SIG-M5 (cell line): ENCODE results near the gene CUBN.

ENCODE experiments used
- DNase-seq: peaks from one replicate; lab custom pipeline; 2025; lab: John Stamatoyannopoulos, UW

CUBN gene

GRCh38 chr10:16820421-16820820 lies 309.2 kb downstream of the CUBN start:
- DNase-seq = no peak

- DNase-seq = no peak
Observed at GRCh38 chr10:16820018-16820417, 309.6 kb downstream of the CUBN start.

GRCh38 chr10:16819436-16819835 lies 310.2 kb downstream of the CUBN start:
- no peak for DNase-seq

DNA sequence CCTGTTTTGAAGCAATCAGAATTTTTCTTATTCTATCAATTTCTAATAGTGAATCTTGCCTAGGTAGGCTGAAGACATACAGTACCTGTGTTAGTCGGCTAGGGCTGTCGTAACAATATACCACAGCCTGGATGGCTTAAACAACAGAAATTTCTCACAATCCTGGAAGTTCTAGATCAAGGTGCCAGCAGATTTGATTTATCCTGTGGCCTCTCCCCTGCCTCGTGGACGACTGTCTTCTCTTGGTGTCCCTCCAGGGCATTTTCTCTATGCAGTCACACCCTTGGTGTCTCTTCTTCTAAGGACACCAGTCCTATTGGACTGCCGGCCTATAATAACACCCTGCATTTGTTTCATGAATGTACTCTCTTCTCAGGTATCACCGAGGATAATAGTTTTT lies 310.6 kb downstream of the CUBN start:
- no peak for DNase-seq

DNA sequence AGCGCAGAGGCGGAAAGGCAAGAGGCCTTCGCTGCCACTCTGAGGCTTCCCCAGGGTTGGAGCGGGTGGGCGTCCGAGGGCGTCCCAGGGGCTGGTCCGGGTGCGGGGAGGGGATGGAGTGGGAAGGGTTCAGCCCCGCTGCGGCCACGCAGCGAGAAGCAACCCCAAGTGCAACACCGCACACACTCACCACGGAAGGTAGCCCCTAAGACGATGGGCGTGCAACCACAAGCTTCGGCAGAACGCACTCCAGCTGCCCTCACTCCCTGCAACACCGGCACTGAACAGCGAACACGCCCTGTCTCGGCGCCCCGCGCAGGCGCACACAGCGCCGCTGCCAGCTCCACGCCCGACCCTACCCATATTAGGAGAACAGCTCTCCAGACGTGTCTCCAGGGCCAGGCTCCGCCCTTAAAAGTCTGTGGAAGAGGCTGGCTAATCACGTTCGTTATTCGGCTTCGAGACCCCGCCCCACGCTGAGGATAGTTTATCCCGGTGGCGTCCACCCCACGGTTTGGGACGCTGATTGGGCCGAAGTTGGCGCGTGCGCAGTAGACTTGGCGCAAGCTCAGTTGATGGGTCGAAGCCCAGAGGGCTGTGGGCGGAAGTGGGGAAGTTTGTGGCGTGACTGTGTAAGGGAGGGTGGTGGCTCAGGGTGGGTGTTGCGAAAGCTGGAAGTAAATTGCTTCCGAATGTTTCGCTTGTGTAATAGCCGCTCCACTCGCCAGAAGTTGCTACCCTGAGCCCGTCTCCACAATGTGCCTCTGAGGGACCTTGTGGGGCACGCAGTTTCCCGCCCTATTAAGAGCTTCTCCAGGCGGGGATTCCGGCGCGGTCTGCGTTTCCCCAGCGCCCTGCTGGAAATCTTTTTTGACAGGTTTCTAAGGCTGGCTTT lies 312.2 kb downstream of the CUBN start, which contains the start of gene RSU1:
RSU1 (minus strand) TSS at position 300 of the 895 bp plus-strand sequence. CDS start 343 bp downstream, outside the sequence.
- DNase-seq = peak; percentile 97

DNA sequence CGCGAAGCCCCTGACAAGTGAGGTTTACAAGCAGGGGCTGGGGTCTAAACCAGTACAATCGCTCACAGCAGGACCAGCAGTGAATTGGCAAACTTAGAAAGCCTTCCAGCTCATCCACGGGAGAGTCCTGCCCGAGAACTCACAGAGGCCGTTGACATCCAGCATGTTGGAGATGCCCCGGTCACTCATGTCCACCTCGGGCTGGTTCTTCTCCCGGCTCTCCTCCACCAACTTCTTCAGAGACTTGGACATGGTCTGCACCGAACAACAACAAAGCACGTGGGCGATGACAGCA lies 312.8 kb downstream of the CUBN start:
- DNase-seq = no peak

DNA sequence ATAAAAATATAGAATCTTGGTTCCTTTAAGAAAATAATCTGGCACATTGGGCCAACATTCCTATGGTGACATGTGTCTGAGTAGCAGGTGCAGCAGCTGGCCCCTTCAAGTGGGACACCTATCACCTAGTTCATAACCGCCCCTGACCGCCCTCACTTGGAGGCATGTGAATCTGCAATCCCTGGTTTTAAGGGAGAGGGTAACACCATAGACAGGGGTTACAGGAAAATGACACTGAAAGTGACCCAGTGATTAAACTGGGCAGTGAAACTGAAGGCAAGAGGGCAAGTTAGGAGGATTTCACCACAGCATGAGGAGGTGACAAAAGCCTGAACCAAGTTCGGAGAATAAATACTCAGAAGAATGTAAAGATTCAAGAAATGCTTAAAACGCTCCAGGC lies 313.4 kb downstream of the CUBN start:
- DNase-seq = no peak

DNA sequence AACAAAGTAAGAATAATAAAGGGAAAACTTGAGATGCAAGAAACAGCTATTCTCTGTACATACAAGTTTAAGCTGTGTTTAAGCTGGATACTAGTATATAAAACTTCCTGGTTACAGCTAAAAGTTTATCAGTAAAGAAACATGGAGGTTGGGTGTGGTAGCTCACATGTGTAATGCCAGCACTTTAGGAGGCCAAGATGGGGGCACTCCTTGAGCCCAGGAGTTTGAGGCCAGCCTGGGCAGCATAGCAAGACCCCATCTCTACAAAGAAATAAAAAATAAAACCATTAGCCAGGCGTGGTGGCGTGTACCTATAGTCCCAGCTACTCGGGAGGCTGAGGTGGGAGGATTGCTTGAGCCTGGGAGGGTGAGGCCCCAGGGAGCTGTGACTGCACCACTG lies 315.6 kb downstream of the CUBN start:
- no peak for DNase-seq

- DNase-seq = no peak
Observed at GRCh38 chr10:16812676-16813075, 316.9 kb downstream of the CUBN start.

- no peak for DNase-seq
Observed at GRCh38 chr10:16811765-16812164, 317.8 kb downstream of the CUBN start.

GRCh38 chr10:16811292-16811691 lies 318.3 kb downstream of the CUBN start:
- no peak for DNase-seq

- no peak for DNase-seq
Observed at GRCh38 chr10:16809074-16809718, 320.4 kb downstream of the CUBN start.

DNA sequence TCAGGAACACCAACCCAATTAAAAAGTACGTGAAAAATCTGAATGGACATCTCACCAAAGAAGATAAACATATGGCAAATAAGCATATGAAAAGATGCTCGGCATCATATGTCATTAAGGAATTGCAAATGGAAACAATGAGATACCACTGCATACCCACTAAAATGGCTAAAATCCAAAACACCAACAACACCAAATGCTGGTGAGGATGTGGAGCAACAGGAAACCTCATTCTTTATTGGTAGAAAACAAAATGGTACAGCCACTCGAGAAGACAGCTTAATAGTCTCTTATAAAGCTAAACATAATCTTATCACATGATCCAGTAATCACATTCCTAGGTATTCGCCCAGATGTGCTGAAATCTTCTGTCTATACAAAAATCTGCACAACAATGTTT lies 325.5 kb downstream of the CUBN start:
- no peak for DNase-seq

- no peak for DNase-seq
Observed at GRCh38 chr10:16803464-16803863, 326.1 kb downstream of the CUBN start.

DNA sequence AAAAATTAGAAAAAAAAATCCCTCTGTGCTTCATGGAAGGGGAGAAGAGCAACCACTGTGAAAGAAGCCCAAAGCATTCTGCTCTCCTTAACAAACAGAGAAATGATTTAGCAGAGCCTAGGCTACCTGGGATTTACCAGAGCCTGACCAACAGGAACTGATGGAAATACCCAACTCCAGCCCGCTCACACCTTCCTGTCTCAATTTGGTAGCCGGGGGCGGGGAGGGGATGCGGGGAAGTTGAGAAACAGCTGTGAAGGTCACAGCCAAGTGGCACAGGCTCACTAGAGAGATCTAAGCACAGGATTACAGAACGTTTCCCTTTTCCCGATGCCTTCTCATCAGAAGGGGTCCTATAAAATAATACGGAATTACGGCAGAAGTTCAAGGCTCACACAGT lies 330.0 kb downstream of the CUBN start:
- DNase-seq = no peak

DNA sequence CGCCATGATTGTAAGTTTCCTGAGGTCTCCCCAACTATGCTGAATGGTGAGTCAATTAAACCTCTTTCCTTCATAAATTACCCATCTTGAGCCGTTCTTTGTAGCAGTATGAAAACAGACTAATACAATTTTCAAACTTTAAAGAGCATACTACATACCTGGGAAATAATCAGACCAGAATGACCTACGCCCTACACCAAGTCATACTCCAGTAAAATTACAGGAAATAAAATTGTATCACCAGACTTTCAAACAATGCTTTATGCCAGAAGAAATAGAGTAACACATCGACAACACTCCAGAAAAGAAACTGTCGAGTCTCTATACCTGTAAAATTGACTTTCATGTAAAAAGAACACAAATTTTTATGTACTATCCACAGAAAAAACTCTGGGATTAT lies 331.0 kb downstream of the CUBN start:
- no peak for DNase-seq

DNA sequence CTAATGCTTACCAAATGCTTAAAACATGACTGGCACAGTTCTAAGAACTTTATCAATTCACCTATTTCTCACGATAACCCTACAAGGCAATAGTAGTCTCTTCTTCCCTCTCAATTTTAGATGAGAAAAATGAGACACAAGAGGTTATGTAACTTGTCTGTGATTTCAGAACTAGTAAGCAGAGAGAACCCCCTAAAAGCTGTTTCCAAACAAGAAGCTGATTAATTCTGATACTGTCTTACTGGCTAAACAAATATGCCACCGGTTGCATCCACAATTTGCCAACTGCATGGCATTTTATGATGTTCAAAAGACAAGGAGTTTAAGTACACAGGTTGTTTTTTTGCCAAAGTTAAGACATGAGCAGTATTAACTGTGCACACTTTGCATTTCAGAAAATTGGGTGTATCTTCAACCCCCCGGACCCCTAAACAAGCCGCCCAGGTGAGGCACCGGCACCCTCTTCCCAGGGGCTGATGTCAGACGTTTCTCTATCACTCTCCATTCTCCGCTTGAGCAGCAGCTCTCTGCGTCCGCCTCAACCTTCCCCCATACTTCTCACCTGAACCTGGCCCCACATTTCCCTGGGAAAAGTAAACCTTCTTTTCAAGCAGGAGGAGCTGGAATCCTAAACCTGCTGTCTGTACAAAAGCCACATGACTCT lies 334.1 kb downstream of the CUBN start:
- no peak for DNase-seq

GRCh38 chr10:16794005-16794404 lies 335.6 kb downstream of the CUBN start:
- DNase-seq = no peak

GRCh38 chr10:16792675-16793074 lies 336.9 kb downstream of the CUBN start:
- no peak for DNase-seq

- DNase-seq = no peak
Observed at GRCh38 chr10:16789765-16790164, 339.8 kb downstream of the CUBN start.

DNA sequence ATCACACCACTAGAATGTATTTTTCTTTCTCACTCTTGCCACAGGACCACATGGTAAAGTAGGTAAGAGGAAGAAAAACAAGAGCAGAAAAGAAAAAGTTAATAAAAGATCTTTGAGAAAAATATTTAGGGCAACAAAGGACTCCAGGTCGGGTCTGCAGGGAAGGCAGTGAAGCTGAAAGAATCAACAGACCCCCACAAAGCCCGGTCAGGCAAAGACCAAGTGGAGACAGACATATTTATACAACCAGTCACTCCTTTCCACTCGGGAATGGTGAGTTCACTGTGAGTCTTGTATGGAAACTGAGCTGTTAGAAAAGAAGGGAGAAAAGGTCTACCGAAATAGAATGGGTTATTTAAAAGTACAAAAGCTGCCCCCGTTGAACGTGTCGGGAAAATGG lies 340.4 kb downstream of the CUBN start:
- no peak for DNase-seq

DNA sequence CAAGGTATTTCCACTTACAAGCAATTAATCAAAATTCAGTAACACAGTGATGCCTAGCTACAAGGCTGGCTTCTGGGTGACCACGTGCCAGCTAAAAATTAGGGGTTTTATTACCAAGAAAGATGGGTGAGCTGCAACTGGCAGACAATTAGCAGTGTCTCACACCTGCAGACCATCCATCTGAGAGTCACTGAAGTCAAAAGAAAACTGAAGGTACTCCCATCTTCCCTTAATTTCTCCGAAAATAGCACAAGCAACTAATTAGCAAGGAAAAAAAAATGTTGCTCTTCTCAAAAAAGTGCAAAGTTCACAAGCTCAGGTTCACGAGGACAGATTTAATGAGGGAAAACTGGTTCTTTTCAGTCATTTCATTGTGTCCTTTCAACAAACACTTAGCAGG lies 340.8 kb downstream of the CUBN start:
- DNase-seq = no peak

DNA sequence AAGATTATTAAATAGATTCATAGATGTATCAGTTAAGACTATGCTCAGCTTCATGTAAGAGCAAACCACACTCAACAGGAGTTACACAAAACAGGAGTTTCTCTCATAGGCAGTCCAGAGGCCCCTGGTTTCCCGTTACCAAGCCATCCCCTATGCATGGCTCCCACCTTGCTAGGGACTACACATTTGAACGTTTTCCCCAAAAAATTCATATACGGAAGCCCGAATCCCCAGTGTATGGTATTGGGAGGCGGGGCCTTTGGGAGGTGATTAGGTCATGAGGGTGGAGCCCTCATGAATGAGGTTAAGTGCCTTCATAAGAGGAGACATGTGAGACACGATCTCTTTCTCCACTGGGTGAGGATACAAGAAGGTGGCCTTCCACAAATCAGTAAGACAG lies 341.5 kb downstream of the CUBN start:
- DNase-seq = no peak
